Measurements from ENCODE around the gene TSHB. TPM values are rescaled to one million over a fixed set of nuclear protein-coding genes. Genes with fewer than 3 reads are reported as not detected.

The TSHB gene
- total RNA-seq, 1 experiment from 2014 or later, result not detected

GRCh38 chr1:115040501-115040900 lies 10.9 kb downstream of the TSHB start:
- H3K4me3 ChIP-seq (ENCODE audit: insufficient read depth, low read depth, low read length), result no peak overlapping the region
- H3K27me3 ChIP-seq (ENCODE audit: control insufficient read depth, insufficient read depth, low read length), result no peaks in the 10 kb centered on the region
- H3K36me3 ChIP-seq (replicated peaks; ENCODE audit: control insufficient read depth, insufficient read depth, low read length), result no peaks in the 10 kb centered on the region
- DNase-seq, result no peak

GRCh38 chr1:115041654-115042053 lies 12.0 kb downstream of the TSHB start:
- Histone ChIP-seq H3K27me3 (ENCODE audit: control insufficient read depth, insufficient read depth, low read length) (no peaks in the 10 kb centered on the region), H3K36me3 (replicated peaks; ENCODE audit: control insufficient read depth, insufficient read depth, low read length) (no peaks in the 10 kb centered on the region), H3K4me3 (ENCODE audit: insufficient read depth, low read depth, low read length) (no peak overlapping the region)
- DNase-seq, result no peak

GRCh38 chr1:115046751-115047150 lies 17.1 kb downstream of the TSHB start:
- H3K36me3 ChIP-seq (replicated peaks; ENCODE audit: control insufficient read depth, insufficient read depth, low read length), result no peaks in the 10 kb centered on the region
- H3K27me3 ChIP-seq (ENCODE audit: control insufficient read depth, insufficient read depth, low read length), result no peaks in the 10 kb centered on the region
- no peak overlapping the region for H3K4me3 ChIP-seq (ENCODE audit: insufficient read depth, low read depth, low read length)
- no peak for DNase-seq

- Histone ChIP-seq H3K27me3 (ENCODE audit: control insufficient read depth, insufficient read depth, low read length) (no peaks in the 10 kb centered on the region), H3K36me3 (replicated peaks; ENCODE audit: control insufficient read depth, insufficient read depth, low read length) (no peaks in the 10 kb centered on the region), H3K4me3 (ENCODE audit: insufficient read depth, low read depth, low read length) (no peak overlapping the region)
- DNase-seq, result no peak
Observed at GRCh38 chr1:115051850-115052249, 22.2 kb downstream of the TSHB start.

- Histone ChIP-seq H3K27me3 (ENCODE audit: control insufficient read depth, insufficient read depth, low read length) (no peaks in the 10 kb centered on the region), H3K4me3 (ENCODE audit: insufficient read depth, low read depth, low read length) (no peak overlapping the region), H3K36me3 (replicated peaks; ENCODE audit: control insufficient read depth, insufficient read depth, low read length) (no peaks in the 10 kb centered on the region)
- peak; percentile 67 for DNase-seq
Observed at GRCh38 chr1:115052454-115053083, 22.9 kb downstream of the TSHB start.

- Histone ChIP-seq H3K36me3 (replicated peaks; ENCODE audit: control insufficient read depth, insufficient read depth, low read length) (no peaks in the 10 kb centered on the region; the same call in 1 of the 2 replicates), H3K4me3 (ENCODE audit: insufficient read depth, low read depth, low read length) (no peak overlapping the region), H3K27me3 (ENCODE audit: control insufficient read depth, insufficient read depth, low read length) (no peaks in the 10 kb centered on the region; the same call in 1 of the 2 replicates)
- DNase-seq, result peak; percentile 49
Observed at GRCh38 chr1:115056395-115056798, 26.8 kb downstream of the TSHB start.

GRCh38 chr1:115057661-115058254 lies 28.1 kb downstream of the TSHB start:
- no peaks in the 10 kb centered on the region; the same call in 1 of the 2 replicates for H3K27me3 ChIP-seq (ENCODE audit: control insufficient read depth, insufficient read depth, low read length)
- H3K4me3 ChIP-seq (ENCODE audit: insufficient read depth, low read depth, low read length), result no peak overlapping the region
- DNase-seq, result no peak
- H3K36me3 ChIP-seq (replicated peaks; ENCODE audit: control insufficient read depth, insufficient read depth, low read length), result no peaks in the 10 kb centered on the region; the same call in 1 of the 2 replicates

- no peaks in the 10 kb centered on the region; the same call in 1 of the 2 replicates for H3K36me3 ChIP-seq (replicated peaks; ENCODE audit: control insufficient read depth, insufficient read depth, low read length)
- no peaks in the 10 kb centered on the region; the same call in 1 of the 2 replicates for H3K27me3 ChIP-seq (ENCODE audit: control insufficient read depth, insufficient read depth, low read length)
- no peak for DNase-seq
- H3K4me3 ChIP-seq (ENCODE audit: insufficient read depth, low read depth, low read length), result no peak overlapping the region
Observed at GRCh38 chr1:115059316-115059715, 29.7 kb downstream of the TSHB start.

- Histone ChIP-seq H3K36me3 (replicated peaks; ENCODE audit: control insufficient read depth, insufficient read depth, low read length) (no peaks in the 10 kb centered on the region; the same call in 1 of the 2 replicates), H3K4me3 (ENCODE audit: insufficient read depth, low read depth, low read length) (no peak overlapping the region), H3K27me3 (ENCODE audit: control insufficient read depth, insufficient read depth, low read length) (no peaks in the 10 kb centered on the region; the same call in 1 of the 2 replicates)
- DNase-seq, result no peak
Observed at GRCh38 chr1:115060501-115060900, 30.9 kb downstream of the TSHB start.

GRCh38 chr1:115062542-115063004 lies 32.9 kb downstream of the TSHB start:
- Histone ChIP-seq H3K27me3 (ENCODE audit: control insufficient read depth, insufficient read depth, low read length) (no peaks in the 10 kb centered on the region; the same call in 1 of the 2 replicates), H3K4me3 (ENCODE audit: insufficient read depth, low read depth, low read length) (no peak overlapping the region)
- DNase-seq, result no peak

GRCh38 chr1:115063228-115063901 lies 33.7 kb downstream of the TSHB start:
- DNase-seq, result no peak
- Histone ChIP-seq H3K36me3 (replicated peaks; ENCODE audit: control insufficient read depth, insufficient read depth, low read length) (no peaks in the 10 kb centered on the region; the same call in 1 of the 2 replicates), H3K27me3 (ENCODE audit: control insufficient read depth, insufficient read depth, low read length) (no peaks in the 10 kb centered on the region; the same call in 1 of the 2 replicates), H3K4me3 (ENCODE audit: insufficient read depth, low read depth, low read length) (no peak overlapping the region)

More at GRCh38 chr1:115062542-115063004, 32.9 kb downstream of the TSHB start:
- no peaks in the 10 kb centered on the region; the same call in 1 of the 2 replicates for H3K36me3 ChIP-seq (replicated peaks; ENCODE audit: control insufficient read depth, insufficient read depth, low read length)

GRCh38 chr1:115064461-115064860 lies 34.8 kb downstream of the TSHB start:
- Histone ChIP-seq H3K4me3 (ENCODE audit: insufficient read depth, low read depth, low read length) (no peak overlapping the region), H3K27me3 (ENCODE audit: control insufficient read depth, insufficient read depth, low read length) (no peaks in the 10 kb centered on the region), H3K36me3 (replicated peaks; ENCODE audit: control insufficient read depth, insufficient read depth, low read length) (no peaks in the 10 kb centered on the region)
- DNase-seq, result no peak

GRCh38 chr1:115065021-115065420 lies 35.4 kb downstream of the TSHB start:
- DNase-seq, result no peak
- no peaks in the 10 kb centered on the region for H3K36me3 ChIP-seq (replicated peaks; ENCODE audit: control insufficient read depth, insufficient read depth, low read length)
- no peaks in the 10 kb centered on the region for H3K27me3 ChIP-seq (ENCODE audit: control insufficient read depth, insufficient read depth, low read length)
- no peak overlapping the region for H3K4me3 ChIP-seq (ENCODE audit: insufficient read depth, low read depth, low read length)

- no peak for DNase-seq
- no peaks in the 10 kb centered on the region for H3K36me3 ChIP-seq (replicated peaks; ENCODE audit: control insufficient read depth, insufficient read depth, low read length)
- H3K4me3 ChIP-seq (ENCODE audit: insufficient read depth, low read depth, low read length), result no peak overlapping the region
- H3K27me3 ChIP-seq (ENCODE audit: control insufficient read depth, insufficient read depth, low read length), result no peaks in the 10 kb centered on the region
Observed at GRCh38 chr1:115067161-115067859, 37.7 kb downstream of the TSHB start.
